MM.1S (cell line): ENCODE measurements around the gene SLC2A1.

Source experiments
- CTCF ChIP-seq: fragments of 300-600 bp; sonication (generic); IDR thresholded peaks from 2 replicates; pipeline ENCODE4 v1.5.1; 2016; ENCODE audit warnings: antibody characterized with exemption, low read length, mixed read lengths
- EZH2 ChIP-seq: fragments of 300-600 bp; sonication (generic); optimal IDR thresholded peaks from 2 replicates; pipeline ENCODE3; 2017; ENCODE audit warnings: low read depth, mild to moderate bottlenecking, antibody characterized with exemption, low read length, mixed read lengths
- EZH2phosphoT487 ChIP-seq: fragments of 300-600 bp; sonication (generic); IDR thresholded peaks from 2 replicates; pipeline ENCODE4 v1.6.1; 2018; ENCODE audit warnings: antibody characterized with exemption, low read length

GRCh38 chr1:42924082-42924850, 34.4 kb downstream of the SLC2A1 start:
- TF ChIP-seq CTCF (no peak; the same call in 1 of the 2 replicates), EZH2phosphoT487 (no peak), EZH2 (no peak)
